Spleen (tissue), 13 donors: Measurements from ENCODE around the gene CDY2A. TPM values are rescaled to one million over a fixed set of nuclear protein-coding genes. Genes with fewer than 3 reads are reported as not detected.
"Not testable (repeated sequence)": the region's sequence is repeated elsewhere in the genome, so short reads cannot be mapped to it uniquely, and the experiment has no call there.

Experiments used
- DNase-seq: peaks from one replicate; pipeline ENCODE4 v3.0.0-alpha.2; 2020
- H3K27ac ChIP-seq, 8 donors: fragments of 200-600 bp; sonication (generic) in 7 of 8; 1 replicate in 4 of 8; 2 replicates in 4 of 8; pipeline versions ENCODE4 v1.5.0 to v1.8.0; 2016 to 2021; ENCODE audit warnings: inconsistent platforms in 4 of 8, mild to moderate bottlenecking in 4 of 8, moderate library complexity in 1 of 8
- H3K27me3 ChIP-seq, 7 donors: fragments of 200-600 bp; sonication (generic) in 6 of 7; replicated peaks in 1 of 7; 1 replicate in 4 of 7; 2 replicates in 3 of 7; pipeline versions ENCODE4 v1.5.0 to v1.8.0; 2016 to 2021; ENCODE audit warnings: inconsistent platforms in 3 of 7, mild to moderate bottlenecking in 1 of 7
- H3K36me3 ChIP-seq, 6 donors: fragments of 200-600 bp; sonication (generic) in 5 of 6; 1 replicate in 4 of 6; 2 replicates in 2 of 6; pipeline versions ENCODE4 v1.5.0 to v1.8.0; 2016 to 2021; ENCODE audit warnings: inconsistent platforms in 2 of 6
- H3K4me1 ChIP-seq, 6 donors: fragments of 200-600 bp; sonication (generic) in 5 of 6; 1 replicate in 3 of 6; 2 replicates in 3 of 6; pipeline versions ENCODE4 v1.5.0 to v1.8.0; 2016 to 2021; ENCODE audit warnings: inconsistent platforms in 3 of 6
- H3K4me3 ChIP-seq, 8 donors: fragments of 200-600 bp; sonication (generic) in 7 of 8; 1 replicate in 4 of 8; 2 replicates in 4 of 8; pipeline versions ENCODE4 v1.5.0 to v1.8.0; 2016 to 2021; ENCODE audit warnings: inconsistent platforms in 4 of 8, mild to moderate bottlenecking in 4 of 8, moderate library complexity in 2 of 8
- H3K9me3 ChIP-seq, 8 donors: fragments of 200-600 bp; sonication (generic) in 7 of 8; 1 replicate in 4 of 8; 2 replicates in 4 of 8; pipeline versions ENCODE4 v1.5.0 to v1.8.0; 2016 to 2021; ENCODE audit warnings: inconsistent platforms in 4 of 8
- WGBS, 5 donors: extraction: QIAGEN DNeasy Blood & Tissue Kit in 3 of 5; methylation state at CpG; one replicate each; pipeline versions ENCODE4 v1.1.5 to v1.1.7; 2013 to 2018; 5-methylcytosine and 5-hydroxymethylcytosine counted together
- intact Hi-C: fragments of 100-400 bp; cut with DNase I; formaldehyde crosslinking; loops from one replicate; pipeline ENCODE4 v1.15.0; 2023; ENCODE audit warnings: low total_unique reads
- long read RNA-seq, 2 donors: transcript quantifications; one replicate each; lab custom pipeline, GENCODE V29; 2026
- polyA plus RNA-seq, 3 donors: library from polyadenylated mRNA; stranded (reverse); fragments of 200-250 nt; gene quantifications; one replicate each; pipeline ENCODE4 v1.2.1, GENCODE V29; 2013
- total RNA-seq, 7 donors: library from RNA; depleted of rRNA in 3 of 7; stranded (reverse); fragments of >200 nt in 3 of 7; fragmentation: NEBNext Ultra II Directional in 4 of 7; extraction: Animal tissue kit (Norgen Biotek cat#: 25700) in 4 of 7; gene quantifications; one replicate each; pipeline versions ENCODE4 v1.1.0 to v1.2.1, GENCODE V29; 2016 to 2021
- donor health status: healthy with polysubstance abuse.
- donor health status: DM: no; HTN: no; CAD: no; lungs with moderate emphysema.
- donor health status: DM: no; HTN: no; CAD: no.
- donor health status: Bipolar disorder and iron deficiency.
- donor health status: healthy.
- donor health status: DM: no; HTN: no; CAD: no.
- donor health status: DM: yes; HTN: yes; CAD: no.

Gene CDY2A
- total RNA-seq = not detected
- polyA plus RNA-seq = not detected
- long read RNA-seq, donor 1 = 0 reads
- long read RNA-seq, donor 2 = 0 reads

- H3K9me3 ChIP-seq, H3K4me3 ChIP-seq, DNase-seq, H3K4me1 ChIP-seq, H3K27me3 ChIP-seq, H3K36me3 ChIP-seq, H3K27ac ChIP-seq, intact Hi-C loops: not testable (repeated sequence)
- WGBS, 5 donors = 50 to 60% (median 58%) methylated on average over 1 of the region's 2 CpGs; no CpG with 5 or more reads in 2 of the 5 donors
Measured at GRCh38 chrY:18025487-18025886, at the start of gene CDY2A. TSS of gene CDY2A (plus strand) at chrY:18025787. CDS start at chrY:18026115, 328 bp downstream.

DNA sequence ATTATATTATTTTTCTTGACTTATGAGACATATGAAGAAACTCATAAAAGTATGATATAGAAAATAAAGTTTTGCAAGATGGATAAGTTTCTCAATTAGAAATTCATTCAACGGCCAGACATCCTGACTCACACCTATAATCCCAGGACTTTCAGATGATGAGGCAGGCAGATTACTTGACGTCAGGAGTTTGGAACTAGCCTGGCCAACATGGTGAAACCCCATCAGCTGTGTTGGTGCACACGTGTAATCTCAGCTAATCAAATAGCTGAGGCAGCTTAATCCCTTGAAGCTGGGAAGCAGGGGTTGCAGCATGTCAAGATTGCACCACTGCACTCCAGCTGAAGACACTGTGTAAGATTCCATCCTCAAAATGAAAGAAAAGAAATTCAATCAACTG is 28.0 kb upstream of the CDY2A start:
- H3K9me3 ChIP-seq, H3K36me3 ChIP-seq, H3K4me1 ChIP-seq, H3K27me3 ChIP-seq, H3K27ac ChIP-seq, H3K4me3 ChIP-seq, DNase-seq, intact Hi-C loops: not testable (repeated sequence)
- WGBS, 5 donors = no CpG with 5 or more reads among the region's 3 CpGs

DNA sequence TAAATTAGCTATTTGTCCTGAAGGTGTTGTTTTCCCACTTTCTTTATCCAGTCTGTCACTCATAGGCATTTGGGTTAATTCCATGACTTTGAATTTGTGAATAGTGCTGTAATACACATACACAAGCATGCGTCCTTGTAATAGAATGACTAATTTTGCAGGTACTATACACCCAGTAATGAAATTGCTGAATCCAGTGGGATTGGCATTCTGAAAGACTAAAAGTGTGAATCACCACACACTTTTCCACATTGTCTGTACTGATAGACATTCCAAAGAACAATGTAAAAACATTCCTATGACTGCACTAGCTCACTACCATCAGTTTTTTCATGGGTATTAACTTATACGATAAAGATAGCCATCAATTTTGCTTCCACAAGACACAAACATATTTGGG is 27.3 kb upstream of the CDY2A start:
- intact Hi-C loops, H3K27ac ChIP-seq, H3K36me3 ChIP-seq, H3K4me3 ChIP-seq, H3K9me3 ChIP-seq, DNase-seq, H3K27me3 ChIP-seq, H3K4me1 ChIP-seq: not testable (repeated sequence)
- WGBS, 5 donors = no CpG with 5 or more reads among the region's 2 CpGs

DNA sequence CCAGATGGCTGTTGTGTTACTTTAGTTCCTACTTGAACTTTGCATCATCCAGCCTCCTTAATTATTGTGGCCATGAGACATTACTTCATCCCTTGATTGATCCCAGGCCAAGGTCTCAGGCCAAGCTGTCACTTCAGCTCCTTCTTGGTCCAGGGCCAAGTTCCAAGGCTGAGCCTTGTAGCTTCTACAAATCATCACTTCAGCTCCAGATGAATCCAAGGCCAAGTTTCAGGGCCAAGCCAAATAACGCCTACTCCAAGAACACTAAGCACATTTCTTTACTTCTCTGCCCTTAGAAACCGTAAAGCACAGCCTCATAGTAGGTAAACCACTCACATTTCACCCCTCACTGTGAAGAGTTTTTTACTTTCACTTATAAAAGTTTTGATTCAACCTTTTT is 1.7 kb upstream of the CDY2A start:
- intact Hi-C loops, H3K36me3 ChIP-seq, H3K4me3 ChIP-seq, DNase-seq, H3K9me3 ChIP-seq, H3K27me3 ChIP-seq, H3K4me1 ChIP-seq, H3K27ac ChIP-seq: not testable (repeated sequence)
- no CpG with 5 or more reads among the region's 2 CpGs for WGBS, 5 donors

GRCh38 chrY:18028845-18029244 is 3.3 kb downstream of the CDY2A start:
- H3K4me3 ChIP-seq, H3K36me3 ChIP-seq, H3K27me3 ChIP-seq, H3K27ac ChIP-seq, H3K9me3 ChIP-seq, H3K4me1 ChIP-seq, DNase-seq, intact Hi-C loops: not testable (repeated sequence)
- WGBS, 5 donors = no CpG with 5 or more reads among the region's 1 CpG

- H3K9me3 ChIP-seq, intact Hi-C loops, H3K4me3 ChIP-seq, H3K4me1 ChIP-seq, DNase-seq, H3K36me3 ChIP-seq, H3K27ac ChIP-seq, H3K27me3 ChIP-seq: not testable (repeated sequence)
- no CpG with 5 or more reads among the region's 3 CpGs for WGBS, 5 donors
Measured at GRCh38 chrY:18030178-18030577, 4.6 kb downstream of the CDY2A start.

DNA sequence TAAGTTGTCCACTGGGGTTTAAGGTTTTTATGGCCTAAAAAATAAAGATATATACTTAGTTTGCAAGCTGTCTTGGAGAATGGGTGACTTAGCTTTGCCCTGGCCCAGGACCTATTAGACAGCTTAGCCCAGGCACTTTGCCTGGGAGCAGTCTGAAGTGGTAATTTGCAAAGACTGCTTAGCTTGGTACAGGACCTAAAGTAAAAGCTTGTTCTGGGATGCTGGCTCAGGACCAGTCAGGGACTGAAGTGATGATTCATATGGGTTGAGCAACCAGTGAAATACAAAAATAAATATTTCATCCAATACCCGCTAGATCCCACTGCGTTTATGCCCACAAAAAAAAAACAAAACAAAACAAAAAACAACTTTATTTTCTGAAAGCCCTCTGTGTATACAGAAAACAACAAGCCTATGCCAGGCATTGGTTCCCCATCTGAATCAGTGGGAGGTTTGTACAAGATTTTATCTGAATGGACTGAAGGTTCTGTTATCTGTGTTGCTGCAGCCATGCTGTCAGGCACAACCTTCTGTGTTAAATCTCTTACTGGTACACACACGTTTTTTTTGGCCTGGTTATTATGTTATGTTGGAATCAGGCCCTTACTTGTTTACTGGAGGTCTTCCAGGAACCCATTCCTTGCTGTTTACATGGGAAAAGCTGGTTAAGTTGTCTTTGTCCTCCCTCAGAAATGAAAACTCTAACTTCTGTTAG is 8.7 kb downstream of the CDY2A start:
- H3K4me3 ChIP-seq, H3K36me3 ChIP-seq, H3K4me1 ChIP-seq, H3K9me3 ChIP-seq, intact Hi-C loops, H3K27ac ChIP-seq, DNase-seq, H3K27me3 ChIP-seq: not testable (repeated sequence)
- no CpG with 5 or more reads among the region's 3 CpGs for WGBS, 5 donors

GRCh38 chrY:18034864-18035263 is 9.3 kb downstream of the CDY2A start:
- DNase-seq, H3K4me3 ChIP-seq, H3K9me3 ChIP-seq, H3K27me3 ChIP-seq, H3K36me3 ChIP-seq, intact Hi-C loops, H3K27ac ChIP-seq, H3K4me1 ChIP-seq: not testable (repeated sequence)
- no CpG with 5 or more reads among the region's 3 CpGs for WGBS, 5 donors

DNA sequence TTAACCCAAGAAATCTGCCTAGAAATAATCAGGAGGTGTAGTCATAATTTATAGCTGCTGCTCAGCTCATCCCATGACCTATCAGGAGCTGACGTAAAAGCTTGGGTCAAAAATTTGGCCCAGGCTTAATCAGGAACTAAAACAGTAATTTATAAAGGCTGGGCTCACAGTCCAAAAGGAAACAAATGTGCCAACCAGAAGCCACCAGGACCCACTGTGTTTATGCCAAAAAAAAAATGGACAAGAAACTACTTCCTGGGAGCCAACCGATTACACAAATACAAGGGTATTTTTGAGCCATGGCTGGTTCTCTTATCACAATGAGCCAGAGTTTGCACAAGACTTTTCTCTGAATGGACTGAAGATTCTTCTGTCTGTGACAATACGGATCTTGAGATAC is 19.4 kb downstream of the CDY2A start:
- H3K4me1 ChIP-seq, H3K36me3 ChIP-seq, H3K27ac ChIP-seq, H3K9me3 ChIP-seq, H3K27me3 ChIP-seq, H3K4me3 ChIP-seq, intact Hi-C loops, DNase-seq: not testable (repeated sequence)
- no CpG with 5 or more reads among the region's 3 CpGs for WGBS, 5 donors

DNA sequence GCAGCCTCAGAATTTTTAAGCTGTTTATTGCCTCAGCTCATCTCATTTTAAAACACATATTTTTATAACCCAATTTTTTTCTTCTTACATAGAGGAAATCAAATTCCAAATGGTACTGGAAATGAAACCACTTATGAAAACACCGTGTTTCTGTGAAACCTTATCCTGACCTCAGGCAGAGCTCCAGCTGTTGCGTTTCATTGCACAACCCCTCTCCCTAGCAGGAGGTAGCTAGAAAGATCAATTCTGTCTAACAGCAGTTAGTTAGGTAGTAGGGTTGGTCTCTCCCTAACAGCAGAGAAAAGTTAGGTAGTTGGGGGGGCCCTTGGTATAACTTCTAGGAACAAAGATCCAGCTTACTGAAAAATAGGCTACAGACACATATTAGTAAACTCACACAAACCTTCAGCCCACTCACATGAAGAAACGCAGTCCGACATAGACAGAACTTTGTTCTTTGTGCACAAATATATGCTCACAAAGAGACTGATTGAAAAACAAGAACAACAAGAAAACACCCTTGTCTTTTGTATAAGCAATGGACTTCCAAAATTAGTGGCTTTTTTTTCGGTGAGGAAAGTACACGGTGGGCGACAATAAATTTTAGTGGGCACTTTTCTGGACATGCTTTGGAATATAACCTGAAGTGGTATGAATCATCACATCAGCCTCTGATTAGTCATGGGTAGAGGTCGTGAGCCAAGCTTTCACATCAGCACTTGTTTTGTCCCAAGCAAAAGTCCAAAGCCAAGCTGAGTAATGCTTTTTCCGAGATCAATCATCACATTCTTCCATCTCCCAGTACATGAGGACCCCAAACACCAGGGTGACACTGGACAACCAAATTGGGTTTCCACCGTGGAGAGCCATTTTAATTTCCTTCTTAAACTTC is 22.8 kb downstream of the CDY2A start:
- H3K27me3 ChIP-seq, H3K27ac ChIP-seq, H3K4me3 ChIP-seq, intact Hi-C loops, H3K36me3 ChIP-seq, H3K9me3 ChIP-seq, DNase-seq, H3K4me1 ChIP-seq: not testable (repeated sequence)
- WGBS, 5 donors = no CpG with 5 or more reads among the region's 10 CpGs

GRCh38 chrY:18049061-18049460 is 23.5 kb downstream of the CDY2A start:
- intact Hi-C loops, H3K36me3 ChIP-seq, H3K4me1 ChIP-seq, H3K27me3 ChIP-seq, H3K4me3 ChIP-seq, DNase-seq, H3K9me3 ChIP-seq, H3K27ac ChIP-seq: not testable (repeated sequence)
- no CpG with 5 or more reads among the region's 4 CpGs for WGBS, 5 donors
